IPS-20b (cell line): ENCODE data around the gene DNAH7.

Source experiments
- H3K27ac ChIP-seq: one replicate; pipeline ENCODE4 v1.5.1; 2013; ENCODE audit warnings: low read length
- H3K27me3 ChIP-seq: 2 replicates; pipeline ENCODE4 v1.6.1; 2013; ENCODE audit warnings: mild to moderate bottlenecking, low read length, inconsistent platforms; ENCODE audit not compliant: insufficient read depth
- H3K36me3 ChIP-seq: 2 replicates; pipeline ENCODE4 v1.6.1; 2013; ENCODE audit warnings: low read depth, mild to moderate bottlenecking, inconsistent platforms, low read length, moderate library complexity; ENCODE audit not compliant: insufficient read depth
- H3K4me1 ChIP-seq: 2 replicates; pipeline ENCODE4 v1.6.1; 2013; ENCODE audit warnings: mild to moderate bottlenecking, control low read depth, inconsistent platforms, low read length, moderate library complexity; ENCODE audit not compliant: insufficient read depth
- H3K4me3 ChIP-seq: 2 replicates; pipeline ENCODE4 v1.5.1; 2013; ENCODE audit warnings: mild to moderate bottlenecking, low read length, inconsistent platforms
- H3K9ac ChIP-seq: 2 replicates; pipeline ENCODE4 v1.6.1; 2013; ENCODE audit warnings: low read depth, mild to moderate bottlenecking, inconsistent platforms, low read length, moderate library complexity
- H3K9me3 ChIP-seq: 2 replicates; pipeline ENCODE4 v1.6.1; 2013; ENCODE audit warnings: mild to moderate bottlenecking, low read depth, low read length, inconsistent platforms; ENCODE audit not compliant: insufficient read depth

Gene DNAH7

GRCh38 chr2:195850764-195851163, 217.9 kb downstream of the DNAH7 start:
- Histone ChIP-seq H3K27me3 (no peaks in the 10 kb centered on the region), H3K4me3 (no peak overlapping the region), H3K27ac (no peak overlapping the region), H3K9me3 (no peaks in the 10 kb centered on the region), H3K4me1 (no peaks in the 10 kb centered on the region), H3K36me3 (no peaks in the 10 kb centered on the region), H3K9ac (no peak overlapping the region)

GRCh38 chr2:195848119-195848899, 220.3 kb downstream of the DNAH7 start:
- Histone ChIP-seq H3K27ac (no peak overlapping the region), H3K27me3 (no peaks in the 10 kb centered on the region)

GRCh38 chr2:195842932-195843331, 225.7 kb downstream of the DNAH7 start:
- no peaks in the 10 kb centered on the region for H3K9me3 ChIP-seq
- H3K9ac ChIP-seq = no peak overlapping the region
- no peak overlapping the region for H3K27ac ChIP-seq
- H3K36me3 ChIP-seq = no peaks in the 10 kb centered on the region
- no peaks in the 10 kb centered on the region for H3K27me3 ChIP-seq
- no peaks in the 10 kb centered on the region for H3K4me1 ChIP-seq
- no peak overlapping the region for H3K4me3 ChIP-seq

More at GRCh38 chr2:195848119-195848899, 220.3 kb downstream of the DNAH7 start:
- Histone ChIP-seq H3K4me3 (no peak overlapping the region), H3K9me3 (no peaks in the 10 kb centered on the region), H3K9ac (no peak overlapping the region), H3K4me1 (no peaks in the 10 kb centered on the region), H3K36me3 (no peaks in the 10 kb centered on the region)

- H3K36me3 ChIP-seq = no peaks in the 10 kb centered on the region
- no peaks in the 10 kb centered on the region for H3K4me1 ChIP-seq
- H3K9me3 ChIP-seq = no peaks in the 10 kb centered on the region
- no peak overlapping the region for H3K4me3 ChIP-seq
- H3K27me3 ChIP-seq = no peaks in the 10 kb centered on the region
- no peak overlapping the region for H3K27ac ChIP-seq
- no peak overlapping the region for H3K9ac ChIP-seq
These were observed 230.6 kb downstream of the DNAH7 start for GRCh38 chr2:195838002-195838401.

GRCh38 chr2:195836002-195836401, 232.6 kb downstream of the DNAH7 start:
- H3K9ac ChIP-seq = no peak overlapping the region
- H3K27ac ChIP-seq = no peak overlapping the region
- no peaks in the 10 kb centered on the region for H3K27me3 ChIP-seq
- no peaks in the 10 kb centered on the region for H3K36me3 ChIP-seq
- H3K4me3 ChIP-seq = no peak overlapping the region
- H3K4me1 ChIP-seq = peaks cover 3% of the 10 kb centered on the region; the same call in 1 of the 2 replicates
- H3K9me3 ChIP-seq = no peaks in the 10 kb centered on the region

- Histone ChIP-seq H3K27ac (no peak overlapping the region), H3K4me1 (peaks cover 6% of the 10 kb centered on the region; the same call in 1 of the 2 replicates), H3K27me3 (no peaks in the 10 kb centered on the region), H3K9ac (no peak overlapping the region), H3K4me3 (no peak overlapping the region), H3K36me3 (no peaks in the 10 kb centered on the region), H3K9me3 (no peaks in the 10 kb centered on the region)
These were observed 233.8 kb downstream of the DNAH7 start for GRCh38 chr2:195834836-195835235.

GRCh38 chr2:195830968-195831950, 237.4 kb downstream of the DNAH7 start:
- Histone ChIP-seq H3K9ac (no peak overlapping the region), H3K4me1 (peaks cover 6% of the 10 kb centered on the region; the same call in 1 of the 2 replicates), H3K27ac (no peak overlapping the region), H3K36me3 (no peaks in the 10 kb centered on the region), H3K9me3 (no peaks in the 10 kb centered on the region), H3K4me3 (no peak overlapping the region), H3K27me3 (no peaks in the 10 kb centered on the region)

- no peak overlapping the region for H3K27ac ChIP-seq
- H3K9me3 ChIP-seq = no peaks in the 10 kb centered on the region
- H3K27me3 ChIP-seq = no peaks in the 10 kb centered on the region
- no peak overlapping the region for H3K9ac ChIP-seq
- no peak overlapping the region for H3K4me3 ChIP-seq
- H3K4me1 ChIP-seq = peaks cover 3% of the 10 kb centered on the region; the same call in 1 of the 2 replicates
- H3K36me3 ChIP-seq = no peaks in the 10 kb centered on the region
These were observed 244.2 kb downstream of the DNAH7 start for GRCh38 chr2:195824478-195824877.

GRCh38 chr2:195823206-195823605, 245.4 kb downstream of the DNAH7 start:
- no peaks in the 10 kb centered on the region for H3K9me3 ChIP-seq
- peaks cover 3% of the 10 kb centered on the region; the same call in 1 of the 2 replicates for H3K4me1 ChIP-seq
- no peak overlapping the region for H3K4me3 ChIP-seq
- H3K9ac ChIP-seq = no peak overlapping the region
- H3K36me3 ChIP-seq = no peaks in the 10 kb centered on the region
- H3K27me3 ChIP-seq = no peaks in the 10 kb centered on the region
- no peak overlapping the region for H3K27ac ChIP-seq

- no peak overlapping the region for H3K4me3 ChIP-seq
- no peak overlapping the region for H3K9ac ChIP-seq
- H3K36me3 ChIP-seq = no peaks in the 10 kb centered on the region
- H3K9me3 ChIP-seq = no peaks in the 10 kb centered on the region
- no peak overlapping the region for H3K27ac ChIP-seq
- H3K4me1 ChIP-seq = peaks cover 3% of the 10 kb centered on the region; the same call in 1 of the 2 replicates
- no peaks in the 10 kb centered on the region for H3K27me3 ChIP-seq
These were observed 247.1 kb downstream of the DNAH7 start for GRCh38 chr2:195821566-195821932.

GRCh38 chr2:195820867-195821565, 247.6 kb downstream of the DNAH7 start:
- Histone ChIP-seq H3K4me1 (no peaks in the 10 kb centered on the region; the same call in 1 of the 2 replicates), H3K27ac (no peak overlapping the region), H3K9me3 (no peaks in the 10 kb centered on the region), H3K4me3 (no peak overlapping the region), H3K9ac (no peak overlapping the region), H3K27me3 (no peaks in the 10 kb centered on the region), H3K36me3 (no peaks in the 10 kb centered on the region)
